ENCODE results near the gene MAD1L1. TPM values are rescaled to one million over a fixed set of nuclear protein-coding genes. Genes with fewer than 3 reads are reported as not detected.

MAD1L1 gene
- total RNA-seq, 2 experiments from 2014 or later, result 157 to 160 TPM

GRCh38 chr7:1979591-1980560, 252.9 kb downstream of the MAD1L1 start:
- peaks cover 4% of the 10 kb centered on the region for H3K4me1 ChIP-seq (ENCODE audit: insufficient read depth, low read length)
- H3K36me3 ChIP-seq (ENCODE audit: insufficient read depth, low read length), result peaks cover 13% of the 10 kb centered on the region
- H3K27me3 ChIP-seq (ENCODE audit: control insufficient read depth in 1 of 2, insufficient read depth in 2 of 2, low read length in 2 of 2), result no peaks in the 10 kb centered on the region
- H3K9me3 ChIP-seq (ENCODE audit: control insufficient read depth in 1 of 2, insufficient read depth in 1 of 2, low read length in 2 of 2), result peaks cover 0 to 5% of the 10 kb centered on the region in 2 experiments
- CTCF ChIA-PET, result no interaction called here
- POLR2A ChIA-PET, result no interaction called here
- Mint-ChIP-seq H3K27ac (no peak overlapping the region), H3K27me3 (no peaks in the 10 kb centered on the region), H3K4me3 (no peak overlapping the region), H3K4me1 (ENCODE audit: low read depth) (peaks cover 29% of the 10 kb centered on the region), H3K9me3 (no peaks in the 10 kb centered on the region), H3K36me3 (ENCODE audit: low read depth) (peaks cover 8% of the 10 kb centered on the region)
- intact Hi-C loops (cut with DNase I, micrococcal nuclease), result loop anchor here in 1 of 2 experiments (10.0 kb wide), 1 partner anchor 55 kb away; no protein-coding TSS in a partner anchor
- DNase-seq (no peak), ATAC-seq (ENCODE audit: poor library complexity) (no peak)
- no peak overlapping the region for H3K4me3 ChIP-seq (ENCODE audit: low read length)
- H3K27ac ChIP-seq (ENCODE audit: low read depth in 1 of 2, low read length in 2 of 2), result no peak overlapping the region
- TF ChIP-seq CTCF (IDR thresholded peaks at IDR 0.05), result no peak

- no peak overlapping the region for H3K27ac ChIP-seq (ENCODE audit: low read depth in 1 of 2, low read length in 2 of 2)
- DNase-seq (peak in 1 of 14 experiments; percentile 8), ATAC-seq (ENCODE audit: poor library complexity) (peak; percentile 49)
- H3K4me3 Mint-ChIP-seq, result no peak overlapping the region
- peaks cover 8% of the 10 kb centered on the region for H3K4me1 ChIP-seq (ENCODE audit: insufficient read depth, low read length)
- H3K27me3 ChIP-seq (ENCODE audit: control insufficient read depth in 1 of 2, insufficient read depth in 2 of 2, low read length in 2 of 2), result no peaks in the 10 kb centered on the region
- ChIA-PET CTCF (no interaction called here), POLR2A (no interaction called here)
- peaks cover 0 to 5% of the 10 kb centered on the region in 2 experiments for H3K9me3 ChIP-seq (ENCODE audit: control insufficient read depth in 1 of 2, insufficient read depth in 1 of 2, low read length in 2 of 2)
- no peaks in the 10 kb centered on the region for H3K9me3 Mint-ChIP-seq
- H3K27ac Mint-ChIP-seq, result no peak overlapping the region
- H3K27me3 Mint-ChIP-seq, result no peaks in the 10 kb centered on the region
- intact Hi-C loops (cut with DNase I, micrococcal nuclease), result no loop called here
- peaks cover 13% of the 10 kb centered on the region for H3K36me3 Mint-ChIP-seq (ENCODE audit: low read depth)
- H3K36me3 ChIP-seq (ENCODE audit: insufficient read depth, low read length), result peaks cover 13% of the 10 kb centered on the region
- peaks cover 32% of the 10 kb centered on the region for H3K4me1 Mint-ChIP-seq (ENCODE audit: low read depth)
- no peak overlapping the region for H3K4me3 ChIP-seq (ENCODE audit: low read length)
- no peak for TF ChIP-seq CTCF (IDR thresholded peaks at IDR 0.05)
Measured at GRCh38 chr7:1978656-1979590, 253.8 kb downstream of the MAD1L1 start.

- intact Hi-C loops (cut with DNase I, micrococcal nuclease), result no loop called here
- POLR2A ChIA-PET, result no interaction called here
- no peak overlapping the region for H3K4me3 ChIP-seq (ENCODE audit: low read length)
- H3K9me3 ChIP-seq (ENCODE audit: control insufficient read depth in 1 of 2, insufficient read depth in 1 of 2, low read length in 2 of 2), result peaks cover 0 to 5% of the 10 kb centered on the region in 2 experiments
- no peak overlapping the region for H3K27ac ChIP-seq (ENCODE audit: low read depth in 1 of 2, low read length in 2 of 2)
- Mint-ChIP-seq H3K36me3 (ENCODE audit: low read depth) (peaks cover 13% of the 10 kb centered on the region), H3K4me3 (no peak overlapping the region), H3K4me1 (ENCODE audit: low read depth) (peaks cover 32% of the 10 kb centered on the region), H3K27me3 (no peaks in the 10 kb centered on the region), H3K27ac (no peak overlapping the region), H3K9me3 (no peaks in the 10 kb centered on the region)
- peaks cover 8% of the 10 kb centered on the region for H3K4me1 ChIP-seq (ENCODE audit: insufficient read depth, low read length)
- ATAC-seq (ENCODE audit: poor library complexity) (no peak), DNase-seq (no peak)
- no peaks in the 10 kb centered on the region for H3K27me3 ChIP-seq (ENCODE audit: control insufficient read depth in 1 of 2, insufficient read depth in 2 of 2, low read length in 2 of 2)
- H3K36me3 ChIP-seq (ENCODE audit: insufficient read depth, low read length), result peaks cover 13% of the 10 kb centered on the region
- CTCF ChIA-PET, result no interaction called here
- no peak for TF ChIP-seq CTCF (IDR thresholded peaks at IDR 0.05)
Measured at GRCh38 chr7:1977876-1978441, 254.8 kb downstream of the MAD1L1 start.
